ENCODE data around the gene DZIP1.

DZIP1 gene

GRCh38 chr13:95667235-95667634, 22.7 kb upstream of the DZIP1 start:
- peak; percentile 67 for TF ChIP-seq REST (IDR thresholded peaks at IDR 0.05; ENCODE audit: low read depth)

- no peak for TF ChIP-seq TEAD4 (IDR thresholded peaks at IDR 0.05)
- peak; percentile 70 for TF ChIP-seq RAD21 (IDR thresholded peaks at IDR 0.05; ENCODE audit: low read depth)
Measured at GRCh38 chr13:95660981-95661581, 16.6 kb upstream of the DZIP1 start.

- no peak for TF ChIP-seq CEBPB (IDR thresholded peaks at IDR 0.05)
- TF ChIP-seq EGR1 (IDR thresholded peaks at IDR 0.05) = no peak
- TF ChIP-seq FOXM1 (IDR thresholded peaks at IDR 0.05; ENCODE audit: borderline replicate concordance, low read depth) = no peak
- no peak for TF ChIP-seq TCF12 (IDR thresholded peaks at IDR 0.05; ENCODE audit: low read depth)
- TF ChIP-seq TAF1 (IDR thresholded peaks at IDR 0.05; ENCODE audit: low read depth) = no peak
- TF ChIP-seq ZBTB7A (IDR thresholded peaks at IDR 0.05; ENCODE audit: low read depth) = no peak
- no peak for TF ChIP-seq EP300 (IDR thresholded peaks at IDR 0.05; ENCODE audit: borderline replicate concordance)
- TF ChIP-seq TEAD4 (IDR thresholded peaks at IDR 0.05) = no peak
- no peak for TF ChIP-seq MAX (IDR thresholded peaks at IDR 0.05)
- no peak for TF ChIP-seq NFIC (IDR thresholded peaks at IDR 0.05)
- TF ChIP-seq USF1 (IDR thresholded peaks at IDR 0.05) = no peak
- TF ChIP-seq YY1 (IDR thresholded peaks at IDR 0.05; ENCODE audit: low read depth) = no peak
- no peak for TF ChIP-seq CREB1 (IDR thresholded peaks at IDR 0.05; ENCODE audit: low read depth)
- TF ChIP-seq RAD21 (IDR thresholded peaks at IDR 0.05; ENCODE audit: low read depth) = no peak
- TF ChIP-seq REST (IDR thresholded peaks at IDR 0.05; ENCODE audit: low read depth) = no peak
Measured at GRCh38 chr13:95659500-95659899, 15.0 kb upstream of the DZIP1 start.

GRCh38 chr13:95656386-95657015, 12.0 kb upstream of the DZIP1 start:
- no peak for TF ChIP-seq YY1 (IDR thresholded peaks at IDR 0.05; ENCODE audit: low read depth)
- TF ChIP-seq MAX (IDR thresholded peaks at IDR 0.05) = no peak
- no peak for TF ChIP-seq REST (IDR thresholded peaks at IDR 0.05; ENCODE audit: low read depth)
- no peak for TF ChIP-seq EP300 (IDR thresholded peaks at IDR 0.05; ENCODE audit: borderline replicate concordance)
- no peak for TF ChIP-seq ZBTB7A (IDR thresholded peaks at IDR 0.05; ENCODE audit: low read depth)
- no peak for TF ChIP-seq EGR1 (IDR thresholded peaks at IDR 0.05)
- no peak for TF ChIP-seq TEAD4 (IDR thresholded peaks at IDR 0.05)
- TF ChIP-seq NFIC (IDR thresholded peaks at IDR 0.05) = no peak
- no peak for TF ChIP-seq CEBPB (IDR thresholded peaks at IDR 0.05)

- no peak for TF ChIP-seq ZBTB7A (IDR thresholded peaks at IDR 0.05; ENCODE audit: low read depth)
- no peak for TF ChIP-seq EGR1 (IDR thresholded peaks at IDR 0.05)
- TF ChIP-seq RAD21 (IDR thresholded peaks at IDR 0.05; ENCODE audit: low read depth) = no peak
- no peak for TF ChIP-seq NFIC (IDR thresholded peaks at IDR 0.05)
- TF ChIP-seq CREB1 (IDR thresholded peaks at IDR 0.05; ENCODE audit: low read depth) = no peak
- TF ChIP-seq TAF1 (IDR thresholded peaks at IDR 0.05; ENCODE audit: low read depth) = no peak
- no peak for TF ChIP-seq TCF12 (IDR thresholded peaks at IDR 0.05; ENCODE audit: low read depth)
- no peak for TF ChIP-seq CEBPB (IDR thresholded peaks at IDR 0.05)
- no peak for TF ChIP-seq MAX (IDR thresholded peaks at IDR 0.05)
- TF ChIP-seq REST (IDR thresholded peaks at IDR 0.05; ENCODE audit: low read depth) = no peak
- no peak for TF ChIP-seq USF1 (IDR thresholded peaks at IDR 0.05)
- TF ChIP-seq EP300 (IDR thresholded peaks at IDR 0.05; ENCODE audit: borderline replicate concordance) = no peak
- TF ChIP-seq YY1 (IDR thresholded peaks at IDR 0.05; ENCODE audit: low read depth) = no peak
- no peak for TF ChIP-seq TEAD4 (IDR thresholded peaks at IDR 0.05)
- no peak for TF ChIP-seq FOXM1 (IDR thresholded peaks at IDR 0.05; ENCODE audit: borderline replicate concordance, low read depth)
Measured at GRCh38 chr13:95652821-95653220, 8.3 kb upstream of the DZIP1 start.
